HG03139 (cell line): ENCODE results near the gene SON.

Experiments
- ATAC-seq: cut with Tn5 transposase; IDR thresholded peaks from one replicate; pipeline ENCODE4 v1.9.1; 2021; ENCODE audit not compliant: unreplicated experiment

The SON gene

GRCh38 chr21:33544451-33545195 lies 1.8 kb downstream of the SON start:
- ATAC-seq: no peak

- ATAC-seq: no peak
These were observed 3.2 kb downstream of the SON start for GRCh38 chr21:33546086-33546485.

- no peak for ATAC-seq
These were observed 7.3 kb downstream of the SON start for GRCh38 chr21:33549848-33550771.

GRCh38 chr21:33550772-33551660 lies 8.2 kb downstream of the SON start:
- no peak for ATAC-seq

GRCh38 chr21:33551664-33552063 lies 8.8 kb downstream of the SON start:
- no peak for ATAC-seq

GRCh38 chr21:33552093-33552998 lies 9.5 kb downstream of the SON start:
- ATAC-seq: no peak

- ATAC-seq: no peak
These were observed 10.3 kb downstream of the SON start for GRCh38 chr21:33552999-33553598.

GRCh38 chr21:33554236-33554981 lies 11.6 kb downstream of the SON start:
- ATAC-seq: no peak

GRCh38 chr21:33554982-33555344 lies 12.1 kb downstream of the SON start:
- no peak for ATAC-seq

- ATAC-seq: no peak
These were observed 14.6 kb downstream of the SON start for GRCh38 chr21:33557447-33557846.

- ATAC-seq: no peak
These were observed 16.1 kb downstream of the SON start for GRCh38 chr21:33558777-33559421.

GRCh38 chr21:33559813-33560212 lies 17.0 kb downstream of the SON start:
- no peak for ATAC-seq

GRCh38 chr21:33560965-33561364 lies 18.1 kb downstream of the SON start:
- ATAC-seq: no peak

GRCh38 chr21:33561373-33561772 lies 18.5 kb downstream of the SON start:
- no peak for ATAC-seq

GRCh38 chr21:33562389-33562788 lies 19.6 kb downstream of the SON start:
- ATAC-seq: no peak

- ATAC-seq: no peak
These were observed 23.7 kb downstream of the SON start for GRCh38 chr21:33566514-33566913.

- ATAC-seq: no peak
These were observed 25.1 kb downstream of the SON start for GRCh38 chr21:33567914-33568313.

- no peak for ATAC-seq
These were observed 25.6 kb downstream of the SON start for GRCh38 chr21:33568448-33568847.

- ATAC-seq: no peak
These were observed 27.2 kb downstream of the SON start for GRCh38 chr21:33569991-33570390.
